Occipital lobe (tissue), 2 donors: Measurements from ENCODE around the gene FCGR3B. TPM values are rescaled to one million over a fixed set of nuclear protein-coding genes. Genes with fewer than 3 reads are reported as not detected.
"Not testable (repeated sequence)": the region's sequence is repeated elsewhere in the genome, so short reads cannot be mapped to it uniquely, and the experiment has no call there.

Experiments
- DNase-seq: peaks from one replicate; lab custom pipeline; 2025; lab: John Stamatoyannopoulos, UW
- total RNA-seq: library from RNA; depleted of rRNA; stranded (reverse); fragments of >200 nt; gene quantifications from one replicate; pipeline ENCODE4 v1.2.3, GENCODE V29; 2014

Gene FCGR3B
- total RNA-seq, 1 donor from 2014 or later: 0.31 TPM

GRCh38 chr1:161605762-161606540, 25.0 kb downstream of the FCGR3B start:
- not testable (repeated sequence) for DNase-seq

DNA sequence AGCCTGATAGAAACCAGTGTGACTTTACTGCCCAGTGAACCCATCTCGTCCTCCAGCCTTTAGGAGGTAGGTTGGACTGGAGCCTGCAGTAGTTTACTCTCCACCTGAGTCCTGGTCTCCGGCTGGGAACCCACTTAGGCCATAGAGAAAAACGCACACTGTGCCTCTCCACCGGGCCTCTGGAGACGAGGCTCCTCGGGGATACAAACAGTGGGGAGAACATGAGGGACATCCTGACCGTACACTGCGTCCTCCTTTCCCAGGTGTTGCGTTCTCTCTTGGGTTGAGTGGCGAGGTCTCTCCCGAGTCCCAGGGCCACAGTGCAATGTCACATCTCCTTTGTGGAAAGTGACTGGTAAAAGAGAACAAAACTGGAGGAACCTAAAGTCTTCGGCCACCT, 26.0 kb downstream of the FCGR3B start:
- not testable (repeated sequence) for DNase-seq

- DNase-seq: not testable (repeated sequence)
Observed at GRCh38 chr1:161597077-161597476, 33.9 kb downstream of the FCGR3B start.

- not testable (repeated sequence) for DNase-seq
Observed at GRCh38 chr1:161595583-161595982, 35.4 kb downstream of the FCGR3B start.

- DNase-seq: not testable (repeated sequence)
Observed at GRCh38 chr1:161595173-161595572, 35.8 kb downstream of the FCGR3B start.

- not testable (repeated sequence) for DNase-seq
Observed at GRCh38 chr1:161594269-161594984, 36.5 kb downstream of the FCGR3B start.

DNA sequence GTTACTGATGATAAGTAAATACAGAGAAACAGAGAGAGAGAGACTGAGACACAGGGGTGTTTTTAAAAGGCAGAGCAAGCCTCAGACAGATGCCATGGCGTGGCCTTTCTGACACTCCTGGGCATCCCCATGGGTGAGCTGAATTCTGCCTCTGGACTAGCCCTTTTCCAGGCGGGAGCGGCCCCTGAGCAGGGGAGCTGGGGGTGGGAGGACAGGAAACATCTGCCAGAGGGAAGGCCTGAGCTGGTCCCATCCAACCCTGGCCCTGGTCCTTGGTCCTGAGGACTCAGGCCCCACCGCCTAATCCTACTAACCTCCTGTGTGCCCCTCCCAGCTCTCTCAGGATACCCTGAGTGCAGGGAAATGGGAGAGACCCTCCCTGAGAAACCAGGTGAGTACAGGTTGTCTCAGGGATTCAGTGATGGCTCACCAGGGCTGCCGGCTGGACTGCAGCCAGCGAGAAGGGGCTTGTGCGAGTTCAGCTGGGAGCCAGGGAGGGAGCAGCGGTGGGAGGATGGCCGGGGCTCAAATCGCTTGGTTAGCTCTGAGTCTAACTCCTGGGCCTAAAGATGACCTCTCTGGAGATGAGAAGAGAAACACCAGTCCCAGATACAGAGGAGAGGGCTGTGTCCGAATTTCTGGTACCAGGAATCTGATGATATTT, 37.8 kb downstream of the FCGR3B start:
- not testable (repeated sequence) for DNase-seq

DNA sequence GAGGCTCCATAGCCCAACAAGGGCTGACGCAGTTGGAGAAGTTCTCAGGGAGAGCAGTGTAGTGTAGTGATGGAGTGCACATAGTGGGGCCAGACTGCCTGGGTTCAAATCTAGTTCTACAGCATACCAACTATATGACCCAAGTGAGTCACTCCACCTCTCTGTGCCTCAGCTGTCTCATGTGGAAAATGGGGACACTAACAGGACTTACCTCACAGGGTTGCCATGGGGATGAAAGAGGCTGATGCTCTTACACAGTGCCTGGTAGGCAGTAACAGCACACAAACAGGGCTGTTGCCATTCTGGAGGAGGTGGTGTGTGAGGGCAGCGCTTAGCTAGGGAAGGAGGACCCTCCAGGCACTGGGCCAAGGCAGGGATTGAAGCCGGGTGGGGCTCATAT, 38.4 kb downstream of the FCGR3B start:
- not testable (repeated sequence) for DNase-seq

DNA sequence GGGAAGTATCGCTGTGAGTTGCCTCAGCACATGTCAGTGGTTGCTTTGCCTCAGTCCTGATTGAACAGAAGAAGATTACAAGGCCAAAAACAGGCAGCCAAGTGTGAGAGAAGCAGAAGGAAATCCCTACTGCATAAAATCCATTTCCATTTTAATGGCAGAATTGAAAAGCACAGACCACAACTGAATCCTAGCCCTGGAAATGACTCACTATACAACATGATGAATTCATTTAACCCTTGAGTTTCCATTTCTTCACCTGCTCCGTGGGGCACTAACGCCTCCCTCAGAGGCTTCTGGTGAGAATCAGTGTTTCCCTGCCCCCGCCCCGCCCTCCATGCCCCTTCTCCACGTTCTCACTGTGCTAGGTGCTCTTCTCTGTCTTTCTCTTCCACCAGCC, 41.1 kb downstream of the FCGR3B start:
- not testable (repeated sequence) for DNase-seq

DNA sequence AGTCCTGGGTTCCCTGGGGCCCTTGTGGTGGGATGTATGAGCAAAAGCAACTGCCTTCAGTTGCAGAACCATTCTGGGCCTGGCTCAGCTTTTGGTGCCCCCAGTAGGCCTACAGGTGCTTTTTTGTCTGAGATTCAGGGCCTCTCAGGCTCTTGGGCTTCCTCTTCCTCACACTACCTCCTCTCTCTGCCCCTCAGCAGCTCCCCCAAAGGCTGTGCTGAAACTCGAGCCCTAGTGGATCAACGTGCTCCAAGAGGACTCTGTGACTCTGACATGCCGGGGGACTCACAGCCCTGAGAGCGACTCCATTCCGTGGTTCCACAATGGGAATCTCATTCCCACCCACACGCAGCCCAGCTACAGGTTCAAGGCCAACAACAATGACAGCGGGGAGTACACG, 41.6 kb downstream of the FCGR3B start:
- not testable (repeated sequence) for DNase-seq

DNA sequence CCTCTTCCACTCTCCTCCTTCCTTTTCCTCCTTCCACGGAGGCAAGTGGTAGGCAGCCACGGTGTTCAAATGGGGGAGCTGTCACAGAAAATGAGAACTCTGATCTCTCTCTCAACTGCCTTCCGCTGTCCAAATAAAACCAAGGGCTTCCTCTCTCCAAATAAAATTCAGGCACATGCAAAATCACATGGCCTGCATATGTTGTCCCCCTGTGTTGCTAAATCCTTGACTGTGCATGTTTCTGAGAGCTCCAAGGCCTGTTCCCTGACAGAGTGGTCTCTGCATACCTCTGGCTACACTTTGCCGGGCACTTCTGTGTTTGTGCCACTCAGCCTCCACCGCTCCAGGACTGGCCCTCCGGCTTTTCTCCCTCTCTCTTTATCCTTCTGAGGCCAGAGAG, 42.4 kb downstream of the FCGR3B start:
- DNase-seq: not testable (repeated sequence)

DNA sequence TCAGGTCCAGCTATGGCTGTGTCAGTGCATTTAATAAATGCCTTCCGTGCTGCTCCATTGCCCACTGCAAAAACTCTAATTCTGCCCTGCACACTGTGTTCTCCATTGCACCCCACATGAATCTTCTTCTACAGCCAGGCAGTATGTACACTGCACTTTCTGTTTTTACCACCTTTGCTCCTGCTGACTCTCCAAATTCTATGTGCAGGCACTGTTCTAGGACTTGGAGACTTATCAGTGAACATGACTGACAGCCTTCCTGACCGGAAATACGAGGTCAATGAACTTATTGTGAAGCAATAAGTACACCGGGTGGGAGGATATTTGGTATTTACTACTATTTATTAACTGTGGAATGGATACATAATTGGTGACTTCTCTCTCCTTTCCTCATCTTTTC, 48.1 kb downstream of the FCGR3B start:
- DNase-seq: not testable (repeated sequence)

- not testable (repeated sequence) for DNase-seq
Observed at GRCh38 chr1:161580879-161581537, 50.0 kb downstream of the FCGR3B start.

DNA sequence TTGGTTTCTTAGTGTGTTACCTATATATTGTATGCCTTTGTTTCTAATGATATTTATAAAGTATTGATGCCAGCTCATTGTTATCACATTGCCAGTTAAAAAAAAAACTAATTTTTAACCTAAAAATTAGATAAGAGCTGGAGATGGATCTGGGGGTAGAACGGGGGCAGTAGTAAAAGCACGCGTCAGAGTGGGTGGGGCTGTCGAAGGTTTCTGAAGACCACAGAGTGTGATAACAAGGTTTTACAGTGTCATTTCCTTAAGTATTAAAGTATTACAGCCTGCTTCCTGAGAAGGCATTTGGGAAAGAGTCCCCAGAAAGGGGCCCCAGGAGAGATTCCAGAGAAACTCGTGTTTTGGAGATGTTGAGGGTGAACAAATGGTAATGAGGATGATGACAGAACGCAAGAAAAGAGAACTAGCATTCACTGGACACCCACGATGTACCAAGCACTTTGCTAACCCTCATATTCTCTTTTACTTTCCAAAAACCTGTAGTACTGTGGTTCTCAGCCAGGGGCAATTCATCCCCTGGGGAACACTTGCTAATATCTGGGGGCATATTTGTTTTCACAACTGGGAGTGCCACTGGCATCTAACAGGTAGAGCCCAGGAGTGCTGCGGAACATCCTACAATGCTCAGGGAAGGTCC, 51.0 kb downstream of the FCGR3B start:
- not testable (repeated sequence) for DNase-seq

GRCh38 chr1:161576676-161577075, 54.3 kb downstream of the FCGR3B start:
- DNase-seq: not testable (repeated sequence)

Other genes starting within 250 kb of the FCGR3B start
- gene FCGR2A, start 125.7 kb downstream of the FCGR3B start, total RNA-seq: 8.4 TPM
- 0.31 TPM for gene HSPA6, start 106.6 kb downstream of the FCGR3B start, total RNA-seq
- 4.7 TPM for gene FCGR3A, start 81.4 kb downstream of the FCGR3B start, total RNA-seq
- gene FCGR2B, start 32.0 kb upstream of the FCGR3B start, total RNA-seq: 0.47 TPM
- gene FCRLA, start 76.1 kb upstream of the FCGR3B start, total RNA-seq: not detected
- gene FCRLB, start 90.4 kb upstream of the FCGR3B start, total RNA-seq: 3.1 TPM
- 83.0 TPM for gene DUSP12, start 118.6 kb upstream of the FCGR3B start, total RNA-seq
- 31.0 TPM for gene ATF6, start 135.1 kb upstream of the FCGR3B start, total RNA-seq